ENCODE results near the gene CARD6.
"Not testable (repeated sequence)": the region's sequence is repeated elsewhere in the genome, so short reads cannot be mapped to it uniquely, and the experiment has no call there.

The CARD6 gene

GRCh38 chr5:40875958-40876357, 34.8 kb downstream of the CARD6 start:
- no peak overlapping the region for H3K27ac ChIP-seq (ENCODE audit: low read length)
- no peaks in the 10 kb centered on the region for H3K36me3 ChIP-seq (ENCODE audit: control insufficient read depth in 2 of 2, insufficient read depth in 2 of 2, low read length in 2 of 2)
- no peaks in the 10 kb centered on the region for H3K27me3 ChIP-seq (ENCODE audit: control insufficient read depth in 1 of 2, insufficient read depth in 2 of 2, low read length in 2 of 2)
- H3K4me1 ChIP-seq (ENCODE audit: control insufficient read depth, insufficient read depth, low read length), result no peaks in the 10 kb centered on the region
- no peaks in the 10 kb centered on the region for H3K9me3 ChIP-seq (ENCODE audit: control insufficient read depth in 2 of 2, low read length in 2 of 2)
- H3K4me3 ChIP-seq (ENCODE audit: low read length in 2 of 2), result no peak overlapping the region
- no peak overlapping the region for H3K9ac ChIP-seq (ENCODE audit: low read length in 2 of 2)

- no peaks in the 10 kb centered on the region for H3K4me1 ChIP-seq (ENCODE audit: control insufficient read depth, insufficient read depth, low read length)
- H3K27ac ChIP-seq (ENCODE audit: low read length), result no peak overlapping the region
- no peaks in the 10 kb centered on the region for H3K27me3 ChIP-seq (ENCODE audit: control insufficient read depth in 1 of 2, insufficient read depth in 2 of 2, low read length in 2 of 2)
- no peak overlapping the region for H3K9ac ChIP-seq (ENCODE audit: low read length in 2 of 2)
- H3K36me3 ChIP-seq (ENCODE audit: control insufficient read depth in 2 of 2, insufficient read depth in 2 of 2, low read length in 2 of 2), result no peaks in the 10 kb centered on the region
- H3K9me3 ChIP-seq (ENCODE audit: control insufficient read depth in 2 of 2, low read length in 2 of 2), result no peaks in the 10 kb centered on the region
- no peak overlapping the region for H3K4me3 ChIP-seq (ENCODE audit: low read length in 2 of 2)
Measured at GRCh38 chr5:40877371-40877988, 36.3 kb downstream of the CARD6 start.

- H3K27me3 ChIP-seq (ENCODE audit: control insufficient read depth in 1 of 2, insufficient read depth in 2 of 2, low read length in 2 of 2), result no peaks in the 10 kb centered on the region
- no peak overlapping the region for H3K27ac ChIP-seq (ENCODE audit: low read length)
- H3K4me3 ChIP-seq (ENCODE audit: low read length in 2 of 2), result no peak overlapping the region
- no peaks in the 10 kb centered on the region for H3K36me3 ChIP-seq (ENCODE audit: control insufficient read depth in 2 of 2, insufficient read depth in 2 of 2, low read length in 2 of 2)
- no peaks in the 10 kb centered on the region for H3K4me1 ChIP-seq (ENCODE audit: control insufficient read depth, insufficient read depth, low read length)
- no peaks in the 10 kb centered on the region for H3K9me3 ChIP-seq (ENCODE audit: control insufficient read depth in 2 of 2, low read length in 2 of 2)
- H3K9ac ChIP-seq (ENCODE audit: low read length in 2 of 2), result no peak overlapping the region
Measured at GRCh38 chr5:40879163-40879942, 38.2 kb downstream of the CARD6 start.

GRCh38 chr5:40882291-40882690, 41.1 kb downstream of the CARD6 start:
- Histone ChIP-seq H3K9me3 (ENCODE audit: control insufficient read depth in 2 of 2, low read length in 2 of 2) (no peaks in the 10 kb centered on the region), H3K27me3 (ENCODE audit: control insufficient read depth in 1 of 2, insufficient read depth in 2 of 2, low read length in 2 of 2) (peaks cover 0 to 4% of the 10 kb centered on the region in 2 donors), H3K4me1 (ENCODE audit: control insufficient read depth, insufficient read depth, low read length) (no peaks in the 10 kb centered on the region), H3K27ac (ENCODE audit: low read length) (no peak overlapping the region), H3K36me3 (ENCODE audit: control insufficient read depth in 2 of 2, insufficient read depth in 2 of 2, low read length in 2 of 2) (no peaks in the 10 kb centered on the region), H3K9ac (ENCODE audit: low read length in 2 of 2) (no peak overlapping the region), H3K4me3 (ENCODE audit: low read length in 2 of 2) (no peak overlapping the region)

GRCh38 chr5:40883051-40883450, 41.9 kb downstream of the CARD6 start:
- not testable (repeated sequence) for H3K36me3 ChIP-seq (ENCODE audit: control insufficient read depth in 2 of 2, insufficient read depth in 2 of 2, low read length in 2 of 2); H3K4me3 ChIP-seq (ENCODE audit: low read length in 2 of 2); H3K9me3 ChIP-seq (ENCODE audit: control insufficient read depth in 2 of 2, low read length in 2 of 2); H3K27me3 ChIP-seq (ENCODE audit: control insufficient read depth in 1 of 2, insufficient read depth in 2 of 2, low read length in 2 of 2); H3K27ac ChIP-seq (ENCODE audit: low read length); H3K9ac ChIP-seq (ENCODE audit: low read length in 2 of 2); H3K4me1 ChIP-seq (ENCODE audit: control insufficient read depth, insufficient read depth, low read length)

GRCh38 chr5:40895440-40896425, 54.6 kb downstream of the CARD6 start:
- H3K27me3 ChIP-seq (ENCODE audit: control insufficient read depth in 1 of 2, insufficient read depth in 2 of 2, low read length in 2 of 2); H3K9me3 ChIP-seq (ENCODE audit: control insufficient read depth in 2 of 2, low read length in 2 of 2); H3K36me3 ChIP-seq (ENCODE audit: control insufficient read depth in 2 of 2, insufficient read depth in 2 of 2, low read length in 2 of 2); H3K4me1 ChIP-seq (ENCODE audit: control insufficient read depth, insufficient read depth, low read length); H3K9ac ChIP-seq (ENCODE audit: low read length in 2 of 2); H3K27ac ChIP-seq (ENCODE audit: low read length); H3K4me3 ChIP-seq (ENCODE audit: low read length in 2 of 2): not testable (repeated sequence)

- Histone ChIP-seq H3K4me1 (ENCODE audit: control insufficient read depth, insufficient read depth, low read length) (peaks cover 7% of the 10 kb centered on the region), H3K9ac (ENCODE audit: low read length in 2 of 2) (no peak overlapping the region), H3K27me3 (ENCODE audit: control insufficient read depth in 1 of 2, insufficient read depth in 2 of 2, low read length in 2 of 2) (no peaks in the 10 kb centered on the region), H3K36me3 (ENCODE audit: control insufficient read depth in 2 of 2, insufficient read depth in 2 of 2, low read length in 2 of 2) (no peaks in the 10 kb centered on the region), H3K9me3 (ENCODE audit: control insufficient read depth in 2 of 2, low read length in 2 of 2) (no peaks in the 10 kb centered on the region), H3K4me3 (ENCODE audit: low read length in 2 of 2) (no peak overlapping the region), H3K27ac (ENCODE audit: low read length) (no peak overlapping the region)
Measured at GRCh38 chr5:40904205-40904993, 63.2 kb downstream of the CARD6 start.

- H3K9ac ChIP-seq (ENCODE audit: low read length in 2 of 2), result no peak overlapping the region
- no peak overlapping the region for H3K4me3 ChIP-seq (ENCODE audit: low read length in 2 of 2)
- peaks cover 7% of the 10 kb centered on the region for H3K4me1 ChIP-seq (ENCODE audit: control insufficient read depth, insufficient read depth, low read length)
- H3K27me3 ChIP-seq (ENCODE audit: control insufficient read depth in 1 of 2, insufficient read depth in 2 of 2, low read length in 2 of 2), result no peaks in the 10 kb centered on the region
- no peak overlapping the region for H3K27ac ChIP-seq (ENCODE audit: low read length)
- H3K9me3 ChIP-seq (ENCODE audit: control insufficient read depth in 2 of 2, low read length in 2 of 2), result no peaks in the 10 kb centered on the region
- no peaks in the 10 kb centered on the region for H3K36me3 ChIP-seq (ENCODE audit: control insufficient read depth in 2 of 2, insufficient read depth in 2 of 2, low read length in 2 of 2)
Measured at GRCh38 chr5:40904994-40905306, 63.8 kb downstream of the CARD6 start.

GRCh38 chr5:40906351-40906751, 65.2 kb downstream of the CARD6 start:
- H3K27ac ChIP-seq (ENCODE audit: low read length), result no peak overlapping the region

GRCh38 chr5:40909264-40909663, 68.1 kb downstream of the CARD6 start, which contains the start of gene C7:
C7 (plus strand) TSS chr5:40909497; CDS start chr5:40909611, 114 bp downstream.
- peak within 1 kb of the TSS; percentile 24 to 68 for H3K4me3 ChIP-seq (ENCODE audit: low read length in 2 of 2)
- H3K36me3 ChIP-seq (ENCODE audit: control insufficient read depth in 2 of 2, insufficient read depth in 2 of 2, low read length in 2 of 2), result no peaks in the 10 kb centered on the region
- H3K4me1 ChIP-seq (ENCODE audit: control insufficient read depth, insufficient read depth, low read length), result peaks cover 7% of the 10 kb centered on the region
- peak within 1 kb of the TSS; percentile 37 to 51 for H3K9ac ChIP-seq (ENCODE audit: low read length in 2 of 2)
- H3K27me3 ChIP-seq (ENCODE audit: control insufficient read depth in 1 of 2, insufficient read depth in 2 of 2, low read length in 2 of 2), result no peaks in the 10 kb centered on the region
- H3K9me3 ChIP-seq (ENCODE audit: control insufficient read depth in 2 of 2, low read length in 2 of 2), result no peaks in the 10 kb centered on the region
- no peak within 1 kb of the TSS for H3K27ac ChIP-seq (ENCODE audit: low read length)

More at GRCh38 chr5:40906351-40906751, 65.2 kb downstream of the CARD6 start:
- no peaks in the 10 kb centered on the region for H3K9me3 ChIP-seq (ENCODE audit: control insufficient read depth in 2 of 2, low read length in 2 of 2)
- no peak overlapping the region for H3K4me3 ChIP-seq (ENCODE audit: low read length in 2 of 2)
- no peaks in the 10 kb centered on the region for H3K36me3 ChIP-seq (ENCODE audit: control insufficient read depth in 2 of 2, insufficient read depth in 2 of 2, low read length in 2 of 2)
- no peaks in the 10 kb centered on the region for H3K27me3 ChIP-seq (ENCODE audit: control insufficient read depth in 1 of 2, insufficient read depth in 2 of 2, low read length in 2 of 2)
- H3K9ac ChIP-seq (ENCODE audit: low read length in 2 of 2), result no peak overlapping the region
- H3K4me1 ChIP-seq (ENCODE audit: control insufficient read depth, insufficient read depth, low read length), result peaks cover 7% of the 10 kb centered on the region

Data from stomach smooth muscle (tissue), 2 donors.